Lung (tissue), 12 donors: ENCODE data around the gene CDH13. TPM values are rescaled to one million over a fixed set of nuclear protein-coding genes. Genes with fewer than 3 reads are reported as not detected.

ENCODE experiments used
- ATAC-seq: fragments of 200-7000 bp; cut with Tn5 transposase; one replicate; pipeline ENCODE4 v1.9.1; 2020; ENCODE audit warnings: moderate number of reproducible peaks; ENCODE audit not compliant: insufficient read depth, low FRiP score
- DNase-seq, 3 donors: peaks; one replicate each; pipeline ENCODE4 v3.0.0-alpha.2; 2013 to 2017
- H3K27ac ChIP-seq, 2 donors: one replicate each; pipeline ENCODE4 v1.5.1; 2013; ENCODE audit warnings: mild to moderate bottlenecking in 2 of 2, moderate library complexity in 2 of 2, control low read depth in 1 of 2, inconsistent platforms in 1 of 2, low read depth in 1 of 2, low read length in 1 of 2
- H3K27me3 ChIP-seq, 3 donors: one replicate each; pipeline ENCODE4 v1.5.1; 2013; ENCODE audit warnings: low read length in 2 of 3; ENCODE audit not compliant: control insufficient read depth in 3 of 3, insufficient read depth in 3 of 3
- H3K36me3 ChIP-seq, 4 donors: one replicate each; pipeline ENCODE4 v1.5.1; 2013; ENCODE audit warnings: low read length in 4 of 4, mild to moderate bottlenecking in 1 of 4, moderate library complexity in 1 of 4; ENCODE audit not compliant: control insufficient read depth in 4 of 4, insufficient read depth in 4 of 4
- H3K4me1 ChIP-seq, 5 donors: one replicate each; pipeline ENCODE4 v1.5.1; 2013; ENCODE audit warnings: low read length in 5 of 5, mild to moderate bottlenecking in 2 of 5, moderate library complexity in 1 of 5; ENCODE audit not compliant: control insufficient read depth in 5 of 5, insufficient read depth in 5 of 5
- H3K4me3 ChIP-seq: one replicate; pipeline ENCODE4 v1.5.1; 2013; ENCODE audit warnings: mild to moderate bottlenecking, control low read depth, moderate library complexity
- H3K9ac ChIP-seq, 2 donors: one replicate each; pipeline ENCODE4 v1.5.1; 2013; ENCODE audit warnings: low read length in 2 of 2, control low read depth in 1 of 2; ENCODE audit not compliant: insufficient read depth in 1 of 2
- H3K9me3 ChIP-seq, 4 donors: one replicate each; pipeline ENCODE4 v1.5.1; 2013; ENCODE audit warnings: low read length in 3 of 4, mild to moderate bottlenecking in 1 of 4, moderate library complexity in 1 of 4; ENCODE audit not compliant: control insufficient read depth in 4 of 4, insufficient read depth in 3 of 4
- WGBS, 2 donors: extraction: QIAGEN DNeasy Blood & Tissue Kit; methylation state at CpG; one replicate each; pipeline ENCODE4 v1.1.7; 2013; 5-methylcytosine and 5-hydroxymethylcytosine counted together
- polyA plus RNA-seq, 2 donors: library from polyadenylated mRNA; stranded (reverse); fragments of 200-250 nt; gene quantifications; one replicate each; pipeline ENCODE4 v1.2.1, GENCODE V29; 2013
- total RNA-seq, 2 donors: library from RNA; depleted of rRNA in 1 of 2; stranded (reverse); fragments of >200 nt in 1 of 2; gene quantifications; one replicate each; pipeline ENCODE4 v1.2.1, GENCODE V29; 2014 to 2021
- TF ChIP-seq, protein P1 (sequence below): IDR thresholded peaks from 2 replicates; pipeline ENCODE4 v1.5.1; 2012; ENCODE audit warnings: mild to moderate bottlenecking; ENCODE audit errors: control extremely low read depth, extremely low read depth
- donor health status: control.
- donor health status: control.
- donor health status: Bipolar disorder and iron deficiency.
- donor health status: healthy.
- donor health status: DM: yes; HTN: yes; CAD: no.

The CDH13 gene
- total and polyA plus RNA-seq, 4 donors: 2.1 to 12.3 (median 7.3) TPM

GRCh38 chr16:83354015-83354414 lies 727.2 kb downstream of the CDH13 start:
- Histone ChIP-seq H3K4me3 (no peak overlapping the region), H3K27me3 (no peaks in the 10 kb centered on the region), H3K27ac (no peak overlapping the region), H3K9me3 (no peaks in the 10 kb centered on the region), H3K9ac (no peak overlapping the region), H3K36me3 (no peaks in the 10 kb centered on the region), H3K4me1 (no peaks in the 10 kb centered on the region)
- ATAC-seq: no peak
- DNase-seq: no peak
- WGBS, 2 donors: 87 to 93% methylated on average over 7 of the region's 7 CpGs
- TF ChIP-seq, protein P1, sequence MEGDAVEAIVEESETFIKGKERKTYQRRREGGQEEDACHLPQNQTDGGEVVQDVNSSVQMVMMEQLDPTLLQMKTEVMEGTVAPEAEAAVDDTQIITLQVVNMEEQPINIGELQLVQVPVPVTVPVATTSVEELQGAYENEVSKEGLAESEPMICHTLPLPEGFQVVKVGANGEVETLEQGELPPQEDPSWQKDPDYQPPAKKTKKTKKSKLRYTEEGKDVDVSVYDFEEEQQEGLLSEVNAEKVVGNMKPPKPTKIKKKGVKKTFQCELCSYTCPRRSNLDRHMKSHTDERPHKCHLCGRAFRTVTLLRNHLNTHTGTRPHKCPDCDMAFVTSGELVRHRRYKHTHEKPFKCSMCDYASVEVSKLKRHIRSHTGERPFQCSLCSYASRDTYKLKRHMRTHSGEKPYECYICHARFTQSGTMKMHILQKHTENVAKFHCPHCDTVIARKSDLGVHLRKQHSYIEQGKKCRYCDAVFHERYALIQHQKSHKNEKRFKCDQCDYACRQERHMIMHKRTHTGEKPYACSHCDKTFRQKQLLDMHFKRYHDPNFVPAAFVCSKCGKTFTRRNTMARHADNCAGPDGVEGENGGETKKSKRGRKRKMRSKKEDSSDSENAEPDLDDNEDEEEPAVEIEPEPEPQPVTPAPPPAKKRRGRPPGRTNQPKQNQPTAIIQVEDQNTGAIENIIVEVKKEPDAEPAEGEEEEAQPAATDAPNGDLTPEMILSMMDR: no peak

- WGBS, 2 donors: 60 to 62% methylated on average over 8 of the region's 8 CpGs
- Histone ChIP-seq H3K9me3 (no peaks in the 10 kb centered on the region), H3K9ac (no peak overlapping the region), H3K4me3 (no peak overlapping the region), H3K27ac (no peak overlapping the region), H3K36me3 (no peaks in the 10 kb centered on the region), H3K4me1 (no peaks in the 10 kb centered on the region), H3K27me3 (no peaks in the 10 kb centered on the region)
- ATAC-seq: no peak
- TF ChIP-seq, protein P1: no peak
- DNase-seq: no peak
Measured at GRCh38 chr16:83355570-83356218, 728.9 kb downstream of the CDH13 start.

- no peak for ATAC-seq
- Histone ChIP-seq H3K36me3 (no peaks in the 10 kb centered on the region), H3K27ac (no peak overlapping the region), H3K4me1 (no peaks in the 10 kb centered on the region), H3K27me3 (no peaks in the 10 kb centered on the region), H3K9me3 (no peaks in the 10 kb centered on the region), H3K4me3 (no peak overlapping the region), H3K9ac (no peak overlapping the region)
- TF ChIP-seq, protein P1: no peak
- DNase-seq: peak in 2 of 3 donors; percentile 23 to 57
- WGBS, 2 donors: 3% methylated on average over 4 of the region's 4 CpGs
Measured at GRCh38 chr16:83356266-83356665, 729.5 kb downstream of the CDH13 start.

DNA sequence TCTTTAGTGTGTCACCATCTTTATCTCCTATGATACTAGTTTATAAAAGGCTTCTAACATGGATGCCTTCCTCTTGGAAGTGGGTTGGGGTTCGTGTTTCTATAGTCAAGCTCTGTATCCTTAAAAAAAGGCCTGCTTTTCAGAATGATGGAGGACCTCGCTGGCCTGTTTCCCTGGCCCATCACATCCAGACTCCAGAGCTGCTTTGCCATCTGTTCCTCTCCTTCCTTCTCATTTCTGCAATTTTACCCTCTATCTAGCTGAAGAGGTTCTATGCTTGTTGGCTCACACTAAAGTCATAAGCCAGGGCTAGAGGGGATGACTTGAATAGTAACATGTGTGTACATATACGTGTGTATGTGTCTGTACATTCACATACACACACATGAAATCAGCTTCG lies 730.2 kb downstream of the CDH13 start:
- no peak for ATAC-seq
- DNase-seq: no peak
- 72 to 76% methylated on average over 4 of the region's 4 CpGs for WGBS, 2 donors
- H3K9ac ChIP-seq: no peak overlapping the region
- no peaks in the 10 kb centered on the region for H3K27me3 ChIP-seq
- H3K4me3 ChIP-seq: no peak overlapping the region
- TF ChIP-seq, protein P1: no peak
- H3K4me1 ChIP-seq: no peaks in the 10 kb centered on the region
- H3K27ac ChIP-seq: no peak overlapping the region
- no peaks in the 10 kb centered on the region for H3K36me3 ChIP-seq
- no peaks in the 10 kb centered on the region for H3K9me3 ChIP-seq
